HG03159 (cell line): Measurements from ENCODE around the gene EMCN.

ENCODE experiments used
- ATAC-seq: cut with Tn5 transposase; IDR thresholded peaks from one replicate; pipeline ENCODE4 v1.9.1; 2021; ENCODE audit warnings: mild to moderate bottlenecking, moderate library complexity; ENCODE audit not compliant: unreplicated experiment

Gene EMCN

GRCh38 chr4:100493756-100494155, 24.1 kb downstream of the EMCN start:
- ATAC-seq, result no peak

GRCh38 chr4:100492129-100492528, 25.7 kb downstream of the EMCN start:
- ATAC-seq, result no peak

- ATAC-seq, result no peak
Observed at GRCh38 chr4:100489305-100489704, 28.5 kb downstream of the EMCN start.

GRCh38 chr4:100486496-100486895, 31.3 kb downstream of the EMCN start:
- no peak for ATAC-seq

GRCh38 chr4:100483796-100484195, 34.0 kb downstream of the EMCN start:
- no peak for ATAC-seq

GRCh38 chr4:100479971-100480370, 37.9 kb downstream of the EMCN start:
- ATAC-seq, result no peak

- ATAC-seq, result no peak
Observed at GRCh38 chr4:100469555-100469954, 48.3 kb downstream of the EMCN start.

GRCh38 chr4:100466501-100466900, 51.3 kb downstream of the EMCN start:
- ATAC-seq, result no peak

GRCh38 chr4:100461807-100462605, 55.8 kb downstream of the EMCN start:
- ATAC-seq, result no peak

- ATAC-seq, result no peak
Observed at GRCh38 chr4:100450449-100450848, 67.4 kb downstream of the EMCN start.

- no peak for ATAC-seq
Observed at GRCh38 chr4:100431416-100431815, 86.4 kb downstream of the EMCN start.

GRCh38 chr4:100430451-100430850, 87.4 kb downstream of the EMCN start:
- no peak for ATAC-seq

- ATAC-seq, result no peak
Observed at GRCh38 chr4:100429616-100430015, 88.2 kb downstream of the EMCN start.

- ATAC-seq, result no peak
Observed at GRCh38 chr4:100428051-100428450, 89.8 kb downstream of the EMCN start.

GRCh38 chr4:100424376-100424775, 93.4 kb downstream of the EMCN start:
- ATAC-seq, result no peak

GRCh38 chr4:100422894-100423293, 94.9 kb downstream of the EMCN start:
- no peak for ATAC-seq

- ATAC-seq, result no peak
Observed at GRCh38 chr4:100421361-100421978, 96.4 kb downstream of the EMCN start.

- ATAC-seq, result no peak
Observed at GRCh38 chr4:100420571-100420970, 97.3 kb downstream of the EMCN start.

GRCh38 chr4:100417565-100417964, 100.3 kb downstream of the EMCN start:
- ATAC-seq, result no peak

- ATAC-seq, result no peak
Observed at GRCh38 chr4:100414016-100414790, 103.6 kb downstream of the EMCN start.

- no peak for ATAC-seq
Observed at GRCh38 chr4:100391863-100392262, 126.0 kb downstream of the EMCN start.

GRCh38 chr4:100391086-100391485, 126.7 kb downstream of the EMCN start:
- no peak for ATAC-seq
